Mammary microvascular endothelial cell (primary cell): ENCODE results near the gene ABCD1. TPM values are rescaled to one million over a fixed set of nuclear protein-coding genes. Genes with fewer than 3 reads are reported as not detected.

Experiments
- total RNA-seq: library from RNA; depleted of rRNA; stranded (reverse); fragments of >200 nt; gene quantifications from 2 replicates; pipeline ENCODE4 v1.2.3, GENCODE V29; 2015

The ABCD1 gene
- 12.3 and 14.3 TPM in 2 replicates for total RNA-seq

DNA sequence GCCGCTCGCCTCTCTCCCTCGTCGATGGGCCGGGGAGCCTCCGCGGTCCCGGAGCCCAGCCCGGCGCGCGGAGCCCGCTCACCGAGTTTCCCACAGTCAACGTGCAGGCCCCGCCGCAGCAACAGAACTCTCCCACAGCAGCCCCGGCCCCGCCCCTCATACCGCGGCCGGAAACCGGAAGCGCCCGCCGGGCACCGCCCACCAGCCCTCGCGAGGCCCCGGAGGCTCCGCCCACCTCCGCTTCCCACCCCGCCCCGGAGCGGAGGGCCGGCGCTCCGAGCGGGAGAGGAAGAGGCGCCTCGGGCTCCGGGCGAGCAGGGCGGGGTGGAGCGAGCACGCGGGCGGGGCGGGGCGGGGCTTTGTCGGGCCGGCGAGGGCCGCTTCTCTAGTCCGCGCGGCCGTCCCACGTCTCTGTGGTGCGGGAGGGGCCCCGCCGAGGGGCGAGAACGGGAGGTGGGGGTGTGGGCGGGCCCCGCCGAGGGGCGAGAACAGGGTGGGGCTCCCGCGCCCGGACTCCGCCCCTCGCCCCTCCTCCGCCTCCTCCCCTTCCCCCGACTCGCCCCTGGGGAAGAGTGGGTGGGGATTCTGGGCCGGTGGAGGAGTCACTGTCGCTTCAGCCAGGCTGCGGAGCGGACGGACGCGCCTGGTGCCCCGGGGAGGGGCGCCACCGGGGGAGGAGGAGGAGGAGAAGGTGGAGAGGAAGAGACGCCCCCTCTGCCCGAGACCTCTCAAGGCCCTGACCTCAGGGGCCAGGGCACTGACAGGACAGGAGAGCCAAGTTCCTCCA lies at the start of gene ABCD1, which contains the start of gene BCAP31:
ABCD1 (plus strand) TSS at position 605 of the 787 bp plus-strand sequence. CDS start 411 bp downstream, outside the sequence.
BCAP31 (minus strand) TSS at position 136 of the 787 bp plus-strand sequence. CDS start 1,143 bp downstream, outside the sequence.

DNA sequence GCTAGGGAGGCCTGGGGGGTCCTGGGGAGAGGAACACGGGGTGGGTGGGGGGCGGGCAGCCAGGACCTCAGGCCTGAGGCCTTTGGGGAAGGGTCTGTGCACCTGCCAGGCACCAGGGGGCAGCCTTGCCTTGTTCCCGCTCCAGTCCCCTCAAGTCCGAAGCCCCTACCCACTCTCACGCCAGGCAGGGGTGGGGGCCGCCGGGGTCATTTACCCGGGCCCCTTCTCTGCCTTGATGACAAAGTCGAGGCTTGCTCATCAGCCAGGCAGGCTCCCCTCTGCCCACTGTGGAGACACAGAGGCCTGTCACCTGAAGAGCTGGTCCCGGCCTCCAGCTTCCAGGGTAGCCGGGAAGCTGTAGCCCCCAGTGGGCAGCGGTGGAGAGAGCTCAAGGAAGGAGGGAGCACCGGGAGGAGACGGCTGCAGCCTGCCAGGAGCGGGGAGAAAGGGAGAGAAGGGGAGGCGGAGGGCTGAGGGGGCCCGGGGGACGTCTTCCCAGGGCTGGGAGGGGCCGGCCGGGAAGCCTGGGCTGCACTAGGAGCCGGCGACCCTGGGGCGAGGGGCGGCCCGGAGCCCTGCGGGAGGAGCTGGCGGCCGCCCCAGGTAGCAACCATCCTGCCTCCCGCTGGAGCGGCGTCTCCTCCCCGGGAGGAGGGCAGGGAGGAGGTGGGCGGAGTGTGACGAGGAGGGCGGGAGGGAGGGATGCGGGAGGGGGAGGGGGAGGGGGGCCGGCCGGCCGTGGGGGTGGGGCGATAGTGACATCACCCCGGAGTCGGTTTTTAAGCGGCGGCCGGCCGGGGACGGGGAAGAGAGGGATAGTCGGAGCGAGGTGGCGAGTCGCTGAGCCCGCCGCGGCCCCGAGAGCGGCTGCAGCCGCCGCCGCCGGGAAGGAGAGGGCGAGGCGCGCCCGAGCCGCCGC lies 37.3 kb upstream of the ABCD1 start, which contains the start of gene SLC6A8:
SLC6A8 (plus strand) TSS at position 806 of the 919 bp plus-strand sequence. CDS start 649 bp downstream, outside the sequence.

GRCh38 chrX:153763989-153764755 lies 39.5 kb downstream of the ABCD1 start, which contains the start of gene PLXNB3:
Gene PLXNB3 (plus strand): TSS chrX:153764249. CDS start chrX:153765536, 1,287 bp downstream.

DNA sequence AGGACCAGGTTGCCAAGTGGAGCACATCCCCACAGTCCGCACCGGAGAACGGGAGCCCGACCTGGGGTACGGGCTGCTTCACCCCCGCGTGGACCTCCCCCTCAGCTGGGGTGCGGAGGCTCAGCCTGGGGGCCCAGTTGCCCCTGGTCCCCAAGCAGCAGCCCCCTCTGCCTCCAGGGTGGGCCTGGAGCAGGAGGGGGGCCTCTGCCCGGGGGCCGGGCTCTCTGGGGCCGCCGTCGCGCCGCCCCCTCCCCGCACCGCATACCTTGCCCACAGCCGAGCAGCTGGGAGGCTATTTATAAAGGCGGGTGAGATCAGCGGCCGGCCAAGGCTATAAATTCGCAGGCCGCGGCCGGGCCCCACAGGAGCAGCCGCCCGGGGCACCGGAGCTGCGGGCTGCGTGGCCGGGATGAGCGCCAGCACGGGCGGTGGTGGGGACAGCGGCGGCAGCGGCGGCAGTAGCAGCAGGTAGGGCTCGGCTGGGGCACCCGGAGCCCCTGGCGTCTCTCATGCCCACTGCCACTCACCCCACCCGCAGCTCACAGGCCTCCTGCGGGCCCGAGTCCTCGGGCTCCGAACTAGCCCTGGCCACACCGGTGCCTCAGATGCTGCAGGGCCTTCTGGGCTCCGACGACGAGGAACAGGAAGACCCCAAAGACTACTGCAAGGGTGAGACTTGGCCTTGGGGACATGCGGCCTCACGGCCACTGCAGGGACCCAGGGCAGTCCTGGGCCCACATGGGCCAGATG lies 56.2 kb downstream of the ABCD1 start, which contains the start of gene SRPK3:
SRPK3 (plus strand) TSS at position 364 of the 750 bp plus-strand sequence; CDS start at position 410, 46 bp downstream.

Other genes starting within 250 kb of the ABCD1 start
- gene BGN, start 229.9 kb upstream of the ABCD1 start, total RNA-seq: 6.0 and 7.2 TPM in 2 replicates
- not detected in 2 replicates for gene ATP2B3, start 207.2 kb upstream of the ABCD1 start, total RNA-seq
- 46.2 and 47.6 TPM in 2 replicates for gene CCNQ, start 125.7 kb upstream of the ABCD1 start, total RNA-seq
- not detected in 2 replicates for gene DUSP9, start 77.7 kb upstream of the ABCD1 start, total RNA-seq
- not detected in 2 replicates for gene PNCK, start 51.0 kb upstream of the ABCD1 start, total RNA-seq
- gene SLC6A8, start 36.9 kb upstream of the ABCD1 start, total RNA-seq: 1.4 and 2.0 TPM in 2 replicates
- 218 and 225 TPM in 2 replicates for gene BCAP31, start 469 bp upstream of the ABCD1 start, total RNA-seq
- gene PLXNB3, start 39.4 kb downstream of the ABCD1 start, total RNA-seq: 3.5 and 10.6 TPM in 2 replicates
- gene SRPK3, start 56.2 kb downstream of the ABCD1 start, total RNA-seq: under 0.01 TPM in 1 of 2 replicates, not detected in the other
- 50.8 and 71.7 TPM in 2 replicates for gene IDH3G, start 69.5 kb downstream of the ABCD1 start, total RNA-seq
- gene SSR4, start 69.8 kb downstream of the ABCD1 start, total RNA-seq: 216 and 289 TPM in 2 replicates
- not detected in 2 replicates for gene PDZD4, start 105.7 kb downstream of the ABCD1 start, total RNA-seq
- 0.05 TPM in 1 of 2 replicates, not detected in the other for gene L1CAM, start 161.3 kb downstream of the ABCD1 start, total RNA-seq
- gene AVPR2, start 179.8 kb downstream of the ABCD1 start, total RNA-seq: 0.47 TPM in 1 of 2 replicates, not detected in the other
- gene ARHGAP4, start 201.4 kb downstream of the ABCD1 start, total RNA-seq: 2.3 and 5.2 TPM in 2 replicates
- 166 and 169 TPM in 2 replicates for gene NAA10, start 210.2 kb downstream of the ABCD1 start, total RNA-seq
- gene RENBP, start 219.8 kb downstream of the ABCD1 start, total RNA-seq: 5.6 and 7.6 TPM in 2 replicates
- 58.3 and 60.4 TPM in 2 replicates for gene HCFC1, start 247.0 kb downstream of the ABCD1 start, total RNA-seq
- gene TMEM187, start 247.9 kb downstream of the ABCD1 start, total RNA-seq: 7.5 and 7.8 TPM in 2 replicates